Fibroblast of pulmonary artery (primary cell): Measurements from ENCODE around the gene HEPHL1.
"Not testable (repeated sequence)": the region's sequence is repeated elsewhere in the genome, so short reads cannot be mapped to it uniquely, and the experiment has no call there.

ENCODE experiments used
- DNase-seq: peaks from one replicate; pipeline ENCODE4 v3.0.0-alpha.2; 2010; ENCODE audit warnings: low read depth
- H3K4me3 ChIP-seq: replicated peaks from 2 replicates; pipeline ENCODE4 v1.5.1; 2011; ENCODE audit warnings: low read depth, mild to moderate bottlenecking, control low read depth, low read length, moderate library complexity
- TF ChIP-seq, protein P1 (sequence below): IDR thresholded peaks from 2 replicates; pipeline ENCODE4 v1.5.1; 2011; ENCODE audit warnings: mild to moderate bottlenecking, control low read depth, low read length, inconsistent platforms; ENCODE audit errors: missing control alignments

The HEPHL1 gene

DNA sequence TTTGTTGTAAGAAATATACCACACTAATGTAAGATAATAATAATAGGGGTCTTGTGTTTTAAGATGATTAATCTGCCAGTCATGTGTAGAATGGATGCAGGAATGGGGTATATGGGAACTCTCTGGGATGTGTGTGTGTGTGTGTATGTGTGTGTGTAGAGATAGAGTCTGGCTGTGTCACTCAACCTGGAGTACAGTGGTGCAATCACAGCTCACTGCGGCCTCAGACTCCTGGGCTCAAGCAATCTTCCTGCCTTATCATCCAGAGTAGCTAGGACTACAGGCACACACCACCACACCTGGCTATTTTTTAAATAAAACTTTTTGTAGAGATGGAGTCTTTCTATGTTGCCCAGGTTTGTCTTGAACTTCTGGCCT, 96.0 kb downstream of the HEPHL1 start:
- no peak for DNase-seq
- TF ChIP-seq, protein P1, sequence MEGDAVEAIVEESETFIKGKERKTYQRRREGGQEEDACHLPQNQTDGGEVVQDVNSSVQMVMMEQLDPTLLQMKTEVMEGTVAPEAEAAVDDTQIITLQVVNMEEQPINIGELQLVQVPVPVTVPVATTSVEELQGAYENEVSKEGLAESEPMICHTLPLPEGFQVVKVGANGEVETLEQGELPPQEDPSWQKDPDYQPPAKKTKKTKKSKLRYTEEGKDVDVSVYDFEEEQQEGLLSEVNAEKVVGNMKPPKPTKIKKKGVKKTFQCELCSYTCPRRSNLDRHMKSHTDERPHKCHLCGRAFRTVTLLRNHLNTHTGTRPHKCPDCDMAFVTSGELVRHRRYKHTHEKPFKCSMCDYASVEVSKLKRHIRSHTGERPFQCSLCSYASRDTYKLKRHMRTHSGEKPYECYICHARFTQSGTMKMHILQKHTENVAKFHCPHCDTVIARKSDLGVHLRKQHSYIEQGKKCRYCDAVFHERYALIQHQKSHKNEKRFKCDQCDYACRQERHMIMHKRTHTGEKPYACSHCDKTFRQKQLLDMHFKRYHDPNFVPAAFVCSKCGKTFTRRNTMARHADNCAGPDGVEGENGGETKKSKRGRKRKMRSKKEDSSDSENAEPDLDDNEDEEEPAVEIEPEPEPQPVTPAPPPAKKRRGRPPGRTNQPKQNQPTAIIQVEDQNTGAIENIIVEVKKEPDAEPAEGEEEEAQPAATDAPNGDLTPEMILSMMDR, result no peak

GRCh38 chr11:94117871-94118270, 96.7 kb downstream of the HEPHL1 start:
- TF ChIP-seq, protein P1, result no peak
- H3K4me3 ChIP-seq, result no peak overlapping the region
- DNase-seq, result peak; percentile 14

More for the DNA sequence above, 96.0 kb downstream of the HEPHL1 start:
- H3K4me3 ChIP-seq, result no peak overlapping the region

DNA sequence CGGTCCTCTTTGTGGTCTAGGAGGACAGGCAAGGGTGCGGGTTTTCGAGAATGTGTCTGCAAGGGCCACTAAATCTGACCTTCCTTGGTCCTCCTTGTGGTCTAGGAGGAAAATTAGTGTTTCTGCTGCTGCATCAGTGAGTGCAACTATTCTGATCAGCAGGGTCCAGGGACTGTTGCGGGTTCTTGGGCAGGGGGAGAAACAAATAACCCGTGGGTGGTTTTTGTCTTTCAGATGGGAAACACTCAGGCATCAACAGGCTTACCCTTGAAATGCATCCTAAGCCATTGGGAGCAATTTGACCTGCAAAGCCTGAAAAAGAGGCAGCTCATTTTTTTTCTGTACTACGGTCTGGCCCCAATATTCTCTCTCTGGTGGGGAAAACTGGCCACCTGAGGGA, 98.5 kb downstream of the HEPHL1 start:
- DNase-seq, H3K4me3 ChIP-seq: not testable (repeated sequence)

GRCh38 chr11:94120516-94120915, 99.4 kb downstream of the HEPHL1 start:
- not testable (repeated sequence) for DNase-seq, H3K4me3 ChIP-seq

GRCh38 chr11:94120946-94121345, 99.8 kb downstream of the HEPHL1 start:
- H3K4me3 ChIP-seq, result no peak overlapping the region
- TF ChIP-seq, protein P1, result no peak
- no peak for DNase-seq

- TF ChIP-seq, protein P1, result no peak
- DNase-seq, result no peak
- H3K4me3 ChIP-seq, result no peak overlapping the region
Observed at GRCh38 chr11:94125407-94126115, 104.4 kb downstream of the HEPHL1 start.

DNA sequence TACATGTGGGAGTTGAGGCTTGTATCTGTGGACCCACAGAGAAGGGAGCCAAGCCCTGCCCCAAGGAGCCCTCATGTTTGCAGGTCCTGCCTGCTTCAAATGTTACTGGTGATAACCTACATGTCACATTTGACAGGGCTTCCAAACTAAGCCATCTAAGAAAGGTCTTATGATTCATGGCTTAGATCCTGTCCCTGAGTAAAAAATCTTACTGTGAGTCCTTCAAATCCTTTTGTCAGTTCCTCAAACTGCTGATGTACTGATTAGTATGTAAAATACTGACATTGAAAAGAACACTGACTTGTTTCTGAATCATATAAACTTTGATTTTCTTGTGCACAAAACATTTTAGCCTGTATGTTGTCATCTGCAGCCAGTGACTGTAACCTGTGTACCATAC, 106.5 kb downstream of the HEPHL1 start:
- H3K4me3 ChIP-seq, result peak overlapping the region; percentile 78
- TF ChIP-seq, protein P1, result no peak
- DNase-seq, result no peak

DNA sequence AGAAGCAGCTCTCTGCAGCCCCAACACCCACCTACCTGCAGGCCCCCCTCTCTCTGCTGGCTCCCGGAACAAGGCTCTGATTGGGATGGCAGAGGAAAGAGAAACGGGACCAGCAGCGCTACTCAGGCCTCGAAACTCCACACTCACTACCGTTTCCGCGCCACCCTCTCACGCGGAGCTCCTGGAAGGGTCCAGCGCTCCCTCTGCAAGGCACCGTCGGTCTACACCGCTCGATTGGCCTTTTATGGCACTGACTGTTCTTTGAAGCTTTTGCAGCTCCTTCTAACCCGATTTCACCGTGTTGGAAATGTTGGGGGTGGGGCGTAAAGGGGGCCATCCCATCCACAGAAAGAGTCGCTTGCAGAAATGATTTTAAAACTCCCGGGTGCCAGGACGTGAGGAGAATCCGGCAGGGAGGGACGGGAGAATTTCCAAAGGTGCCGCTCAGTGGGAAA, 107.2 kb downstream of the HEPHL1 start:
- peak overlapping the region; percentile 78 for H3K4me3 ChIP-seq
- TF ChIP-seq, protein P1, result no peak
- DNase-seq, result no peak
